HG03378 (cell line): ENCODE measurements around the gene SPEM1.

ENCODE experiments used
- ATAC-seq: cut with Tn5 transposase; IDR thresholded peaks from one replicate; pipeline ENCODE4 v1.9.1; 2021; ENCODE audit warnings: mild to moderate bottlenecking, moderate library complexity; ENCODE audit not compliant: unreplicated experiment

The SPEM1 gene

DNA sequence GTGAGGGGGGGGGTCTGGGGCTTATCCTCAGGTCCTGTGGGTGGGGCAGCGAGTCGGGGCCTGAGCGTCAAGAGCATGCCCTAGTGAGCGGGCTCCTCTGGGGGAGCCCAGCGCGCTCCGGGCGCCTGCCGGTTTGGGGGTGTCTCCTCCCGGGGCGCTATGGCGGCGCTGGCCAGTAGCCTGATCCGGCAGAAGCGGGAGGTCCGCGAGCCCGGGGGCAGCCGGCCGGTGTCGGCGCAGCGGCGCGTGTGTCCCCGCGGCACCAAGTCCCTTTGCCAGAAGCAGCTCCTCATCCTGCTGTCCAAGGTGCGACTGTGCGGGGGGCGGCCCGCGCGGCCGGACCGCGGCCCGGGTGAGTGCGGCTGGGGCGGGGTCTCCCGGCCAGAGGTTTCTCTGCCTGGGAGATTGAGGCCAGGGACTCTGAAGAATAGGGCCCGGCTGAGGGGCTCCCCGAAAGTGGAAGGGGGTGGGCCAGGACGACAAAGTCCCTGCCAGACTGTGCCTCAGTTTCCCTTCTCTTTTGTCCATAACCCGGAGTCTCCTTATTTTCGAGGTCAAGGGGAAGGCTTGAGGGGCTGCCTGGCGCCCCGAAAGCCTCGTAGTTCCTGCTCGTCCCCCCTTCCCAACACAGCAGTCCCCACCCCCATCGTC lies 19.5 kb downstream of the SPEM1 start, which contains the start of gene FGF11:
TSS of gene FGF11 (plus strand) at position 51 of the 651 bp plus-strand sequence. CDS start at position 160, 109 bp downstream.
- ATAC-seq = no peak

DNA sequence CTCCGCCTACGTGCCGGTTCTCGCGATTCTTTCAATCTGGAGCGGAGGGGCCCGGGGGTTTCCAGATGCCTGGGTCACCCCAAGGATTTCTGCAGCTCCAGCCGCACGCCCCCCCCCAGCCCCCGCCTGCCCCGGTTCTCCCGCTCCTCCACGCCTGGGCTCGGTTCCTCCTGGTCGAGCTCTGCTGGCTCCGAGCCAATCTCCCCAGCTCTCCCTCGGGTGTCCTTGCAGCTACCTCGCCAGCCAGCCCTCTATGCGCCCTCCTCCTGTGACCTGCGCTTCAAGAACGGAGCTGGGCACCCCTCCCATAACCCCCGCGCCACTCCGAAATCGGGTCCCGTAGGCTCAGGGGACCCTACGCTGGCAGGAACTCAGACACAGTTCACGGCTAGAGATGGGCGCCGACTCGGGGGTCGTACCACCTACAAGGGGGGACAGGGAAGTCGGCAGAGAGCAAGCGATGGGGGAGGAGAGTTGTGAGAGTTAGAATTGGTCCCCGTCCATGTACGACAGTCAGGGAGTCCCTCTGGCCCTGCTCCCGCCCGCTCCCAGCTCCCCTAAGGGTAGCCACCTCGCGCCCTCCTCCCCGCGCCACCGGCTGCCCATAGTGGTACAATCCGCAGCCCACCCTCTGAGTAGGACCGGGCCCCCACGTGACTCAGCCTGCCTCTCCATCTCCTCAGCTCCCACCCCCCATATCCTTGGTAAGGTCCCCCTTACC lies 20.1 kb downstream of the SPEM1 start:
- no peak for ATAC-seq

DNA sequence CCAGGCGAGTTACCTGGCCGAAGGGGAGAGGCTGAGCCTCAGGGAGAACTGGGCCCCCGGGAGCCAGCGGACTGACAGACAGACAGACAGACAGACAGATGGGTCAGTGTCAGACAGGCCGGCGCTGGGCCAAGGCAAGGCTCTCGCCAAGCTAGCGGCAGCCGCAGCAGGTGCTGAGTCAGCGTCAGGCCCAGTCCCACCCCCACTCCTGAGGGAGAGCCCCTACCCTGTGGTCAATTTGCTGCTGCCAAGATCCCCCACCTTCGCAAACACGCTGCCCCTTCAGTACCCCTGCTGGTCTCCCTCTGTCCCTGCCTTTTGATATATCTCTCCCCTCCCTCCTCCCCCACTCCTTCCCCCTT lies 20.7 kb downstream of the SPEM1 start:
- ATAC-seq = no peak

DNA sequence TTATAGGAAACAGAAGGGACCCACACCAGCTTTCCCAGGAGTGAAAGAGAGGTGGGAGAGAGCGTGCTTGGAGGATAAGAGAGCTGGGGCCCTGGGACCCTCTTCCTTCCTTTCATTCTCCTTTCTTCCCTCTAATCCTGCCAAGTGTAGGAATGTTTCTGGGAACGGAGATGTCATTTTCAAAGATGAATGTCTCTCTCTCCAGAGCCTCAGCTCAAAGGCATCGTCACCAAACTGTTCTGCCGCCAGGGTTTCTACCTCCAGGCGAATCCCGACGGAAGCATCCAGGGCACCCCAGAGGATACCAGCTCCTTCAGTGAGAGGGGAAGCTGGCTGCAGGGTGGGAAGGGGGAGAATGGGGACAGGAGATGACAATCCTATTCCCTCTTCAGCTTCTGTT lies 21.1 kb downstream of the SPEM1 start:
- ATAC-seq = no peak

DNA sequence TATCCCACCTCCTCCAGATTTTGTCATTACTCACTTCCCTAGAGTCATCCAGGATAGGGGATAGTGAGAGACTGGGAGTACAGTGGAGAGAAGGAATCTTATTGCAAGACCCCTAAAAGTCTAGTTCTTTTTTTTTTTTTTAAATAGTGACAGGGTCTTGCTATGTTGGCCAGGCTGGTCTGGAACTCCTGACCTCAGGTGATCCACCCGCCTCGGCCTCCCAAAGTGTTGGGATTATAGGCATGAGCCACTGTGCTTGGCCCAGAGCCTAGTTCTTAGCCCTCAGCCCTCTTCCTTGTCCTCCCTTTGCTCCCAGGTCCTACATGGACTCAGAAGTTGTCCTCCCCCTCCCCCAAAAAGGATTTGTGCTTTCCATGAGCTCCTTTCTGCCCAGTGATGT lies 22.0 kb downstream of the SPEM1 start:
- ATAC-seq = no peak

- no peak for ATAC-seq
Observed at GRCh38 chr17:7443499-7444485, 23.7 kb downstream of the SPEM1 start.

GRCh38 chr17:7444682-7445618 lies 24.8 kb downstream of the SPEM1 start, which contains the start of gene CHRNB1:
Gene CHRNB1, plus strand, starts transcription at chr17:7445061. Its CDS starts 67 bp downstream, at chr17:7445128.
- ATAC-seq = no peak

DNA sequence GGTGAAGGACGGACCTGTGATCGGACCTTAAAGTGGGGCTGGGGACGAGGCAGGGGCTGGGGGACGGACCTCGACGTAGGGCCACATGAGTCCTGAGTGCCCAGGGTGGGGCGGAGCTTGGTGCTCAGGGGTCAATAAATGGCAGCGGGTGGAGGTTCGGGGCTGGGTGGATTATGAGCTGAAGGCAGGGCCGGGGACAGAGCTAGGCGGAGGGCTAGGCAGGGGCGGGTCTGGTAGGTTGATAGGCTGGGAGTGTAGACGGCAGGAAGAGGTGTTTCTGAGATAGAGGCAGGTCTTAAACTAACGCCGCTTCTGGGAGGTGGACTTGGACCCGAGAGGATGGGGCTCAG lies 25.5 kb downstream of the SPEM1 start:
- no peak for ATAC-seq

- ATAC-seq = no peak
Observed at GRCh38 chr17:7448461-7448860, 28.3 kb downstream of the SPEM1 start.

DNA sequence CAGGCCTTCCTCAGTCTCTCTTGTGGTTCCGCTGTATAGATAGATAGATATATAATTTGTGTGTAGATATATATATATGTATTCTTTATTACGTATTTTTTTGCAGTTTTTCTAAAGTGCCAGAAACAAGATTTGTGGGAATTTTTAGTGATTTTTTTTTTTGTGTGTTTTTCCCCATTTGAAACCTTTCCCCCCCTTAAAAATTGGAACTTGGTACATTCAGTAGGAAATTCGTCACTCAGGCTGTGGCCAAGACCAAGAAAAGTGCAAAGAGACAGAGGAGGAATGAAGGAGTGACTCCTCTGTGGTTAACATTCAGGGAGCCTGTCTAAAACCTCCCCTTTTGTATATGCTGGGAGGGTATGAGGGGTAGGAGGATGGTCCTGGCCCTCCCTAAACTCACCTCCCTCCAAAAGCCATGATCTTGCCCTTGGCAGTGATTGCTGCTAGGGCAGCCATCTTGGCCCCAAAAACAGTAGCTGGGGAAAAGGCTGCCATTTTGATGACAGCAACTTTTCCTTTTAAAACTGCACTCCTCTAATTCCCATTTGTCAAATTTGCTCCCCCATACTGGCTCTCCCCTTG lies 39.9 kb downstream of the SPEM1 start:
- ATAC-seq = no peak

DNA sequence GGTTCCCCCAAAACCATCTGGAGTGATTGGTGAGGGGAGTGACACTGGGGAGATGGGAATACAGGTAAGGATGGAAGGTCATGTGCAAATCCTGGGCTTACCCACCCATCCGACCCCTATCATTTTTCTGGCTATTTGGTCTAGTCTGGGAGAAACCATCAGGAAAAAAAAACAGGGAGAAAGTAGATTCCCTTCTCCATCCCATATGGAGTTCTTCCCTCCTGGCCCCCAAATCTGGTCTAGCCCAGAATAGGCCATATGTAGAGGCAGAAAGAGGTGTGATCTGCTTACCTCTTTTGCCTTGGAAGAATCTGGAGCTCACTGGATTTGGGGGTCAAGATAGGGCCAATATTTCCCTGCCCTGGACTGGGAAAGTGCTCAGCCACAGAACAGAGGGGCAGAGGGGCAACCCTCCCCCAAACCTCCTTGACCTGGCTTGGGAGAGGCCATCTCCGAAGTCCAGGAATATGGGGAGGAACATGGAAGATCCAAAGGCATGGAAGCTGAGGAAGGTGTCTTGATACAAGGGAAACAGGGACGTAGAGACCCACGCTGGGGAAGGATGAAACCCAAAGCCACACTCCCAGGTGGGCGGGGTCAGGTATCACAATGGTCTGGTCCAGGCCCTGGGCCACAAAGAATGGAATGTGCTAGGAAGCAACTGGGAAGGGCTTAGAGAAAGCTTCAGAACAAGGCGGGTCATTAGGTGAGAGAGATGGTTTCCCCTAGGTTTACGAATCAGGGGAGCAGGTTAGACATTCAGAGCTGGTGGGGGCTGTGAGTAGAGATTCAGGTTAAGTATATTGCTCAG lies 40.9 kb downstream of the SPEM1 start:
- ATAC-seq = no peak

GRCh38 chr17:7462474-7463371 lies 42.6 kb downstream of the SPEM1 start:
- no peak for ATAC-seq

GRCh38 chr17:7463372-7463846 lies 43.3 kb downstream of the SPEM1 start:
- ATAC-seq = no peak

- no peak for ATAC-seq
Observed at GRCh38 chr17:7464081-7464480, 44.0 kb downstream of the SPEM1 start.

DNA sequence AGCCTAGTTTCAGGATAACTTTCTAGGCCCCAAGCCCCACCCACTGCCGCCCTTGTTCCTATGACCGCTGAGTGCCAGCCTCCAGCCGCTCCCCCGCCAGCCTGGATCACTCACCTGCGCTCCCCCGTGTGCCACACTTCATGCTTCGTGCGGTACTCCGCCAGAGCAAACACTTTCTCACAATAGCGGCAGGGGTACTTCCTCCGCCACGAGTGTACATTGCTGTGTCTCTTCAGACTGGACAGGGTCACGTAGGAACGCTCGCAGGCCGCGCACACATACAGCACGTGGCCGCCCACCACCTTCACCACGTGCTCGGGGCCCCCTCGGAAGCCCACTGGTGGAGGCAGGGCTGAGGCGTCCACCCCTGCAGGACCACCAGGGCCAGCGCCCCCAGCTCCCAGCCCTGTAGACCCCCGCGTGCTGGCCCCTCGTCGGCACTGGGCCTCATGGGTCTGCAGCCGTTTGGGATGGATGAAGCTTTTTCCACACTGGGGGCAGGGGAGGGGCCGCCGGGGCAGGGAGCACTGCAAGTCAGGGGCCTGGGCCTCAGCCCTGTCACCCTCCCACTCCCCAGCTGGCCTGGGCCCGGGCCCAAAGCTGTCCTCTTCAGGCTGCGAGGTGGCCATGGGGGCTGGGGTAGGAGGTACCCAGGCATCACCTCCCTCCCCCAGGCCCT lies 45.6 kb downstream of the SPEM1 start:
- ATAC-seq = no peak

DNA sequence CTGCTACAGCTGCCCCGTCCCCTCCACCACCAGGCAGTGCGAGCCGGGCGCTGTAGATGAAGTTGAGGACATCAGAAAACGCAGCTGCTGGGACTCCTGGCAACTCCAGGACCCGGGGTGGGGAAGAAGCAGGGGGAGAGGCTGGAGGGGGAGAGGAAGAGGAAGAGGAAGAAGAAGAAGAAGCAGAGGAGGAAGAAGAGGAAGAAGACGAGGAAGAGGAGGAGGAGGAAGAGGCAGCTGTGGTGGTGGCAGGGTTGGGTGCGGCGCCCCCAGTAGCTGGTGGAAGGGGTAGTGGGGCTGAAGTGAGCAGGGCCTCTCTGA lies 46.2 kb downstream of the SPEM1 start:
- no peak for ATAC-seq

DNA sequence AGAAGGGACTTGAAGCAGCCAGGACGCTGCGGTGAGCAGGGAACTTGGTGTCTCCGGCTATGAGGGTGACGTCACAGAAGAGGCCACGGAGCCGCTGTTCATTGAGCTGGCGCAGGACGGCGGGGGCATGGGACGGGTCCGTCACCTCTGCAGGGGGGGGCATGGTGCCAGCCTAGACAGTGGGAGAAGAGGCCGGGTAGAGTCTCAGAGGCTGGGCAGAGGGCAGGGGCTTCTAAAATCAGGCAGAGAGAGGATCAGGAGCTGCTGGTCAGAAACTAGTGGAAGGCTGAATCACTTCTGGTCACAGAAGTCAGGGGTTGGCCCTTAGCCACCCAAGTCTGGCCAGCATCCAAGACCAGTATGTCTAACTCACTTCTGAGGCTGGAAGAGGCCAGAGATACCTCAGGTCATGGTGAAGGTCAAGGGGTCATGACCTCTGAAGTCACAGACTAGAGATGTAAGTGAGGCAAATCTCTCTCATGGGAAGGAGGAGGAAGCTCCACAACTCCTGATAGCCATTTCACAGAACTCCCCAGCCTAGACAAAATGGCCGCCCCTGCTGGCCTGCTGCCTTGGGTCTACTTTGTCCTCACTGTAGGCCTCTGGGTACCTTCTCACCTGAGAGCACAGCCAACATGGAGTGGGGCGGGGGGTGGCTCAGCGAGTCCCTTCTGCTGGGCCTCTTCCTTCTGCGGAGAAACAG lies 46.7 kb downstream of the SPEM1 start:
- ATAC-seq = no peak
